NCI-H2171 (cell line): ENCODE data around the gene STC2.

Source experiments
- DNase-seq: peaks from one replicate; lab custom pipeline; 2025; lab: John Stamatoyannopoulos, UW

Gene STC2

GRCh38 chr5:173265433-173265832, 62.8 kb downstream of the STC2 start:
- DNase-seq, result no peak
